COR-L47 (cell line): ENCODE results near the gene PAX2.

Experiments
- DNase-seq: peaks from one replicate; lab custom pipeline; 2025; lab: John Stamatoyannopoulos, UW

PAX2 gene

GRCh38 chr10:100791369-100792058, 46.1 kb downstream of the PAX2 start:
- peak; percentile 8 for DNase-seq

- DNase-seq, result no peak
These were observed 47.2 kb downstream of the PAX2 start for GRCh38 chr10:100792574-100792973.

- no peak for DNase-seq
These were observed 47.7 kb downstream of the PAX2 start for GRCh38 chr10:100793055-100793454.

GRCh38 chr10:100799881-100800280, 54.5 kb downstream of the PAX2 start:
- DNase-seq, result no peak

- no peak for DNase-seq
These were observed 55.5 kb downstream of the PAX2 start for GRCh38 chr10:100800931-100801330.

GRCh38 chr10:100802196-100802595, 56.8 kb downstream of the PAX2 start:
- no peak for DNase-seq

GRCh38 chr10:100802607-100803006, 57.2 kb downstream of the PAX2 start:
- no peak for DNase-seq

- DNase-seq, result no peak
These were observed 58.1 kb downstream of the PAX2 start for GRCh38 chr10:100803492-100803891.

- no peak for DNase-seq
These were observed 58.5 kb downstream of the PAX2 start for GRCh38 chr10:100803908-100804307.

- DNase-seq, result no peak
These were observed 60.4 kb downstream of the PAX2 start for GRCh38 chr10:100805543-100806355.

- no peak for DNase-seq
These were observed 60.9 kb downstream of the PAX2 start for GRCh38 chr10:100806356-100806645.

- no peak for DNase-seq
These were observed 62.0 kb downstream of the PAX2 start for GRCh38 chr10:100807241-100807951.

- no peak for DNase-seq
These were observed 63.5 kb downstream of the PAX2 start for GRCh38 chr10:100808876-100809275.

GRCh38 chr10:100810091-100810834, 64.9 kb downstream of the PAX2 start:
- DNase-seq, result no peak

- no peak for DNase-seq
These were observed 65.4 kb downstream of the PAX2 start for GRCh38 chr10:100810835-100811116.

GRCh38 chr10:100811261-100811660, 65.9 kb downstream of the PAX2 start:
- no peak for DNase-seq

- DNase-seq, result no peak
These were observed 66.7 kb downstream of the PAX2 start for GRCh38 chr10:100811752-100812750.

GRCh38 chr10:100812978-100813377, 67.6 kb downstream of the PAX2 start:
- DNase-seq, result no peak

- no peak for DNase-seq
These were observed 69.5 kb downstream of the PAX2 start for GRCh38 chr10:100814751-100815474.

GRCh38 chr10:100816671-100817070, 71.3 kb downstream of the PAX2 start:
- no peak for DNase-seq
